Epithelial cell of proximal tubule (primary cell): ENCODE measurements around the gene TARS1. TPM values are rescaled to one million over a fixed set of nuclear protein-coding genes. Genes with fewer than 3 reads are reported as not detected.

Experiments used
- DNase-seq: peaks from one replicate; pipeline ENCODE4 v3.0.0-alpha.2; 2011; ENCODE audit warnings: low read depth
- H3K4me3 ChIP-seq: 2 replicates; pipeline ENCODE4 v1.5.1; 2011; ENCODE audit warnings: low read depth, mild to moderate bottlenecking, low read length
- CTCF ChIP-seq: conservative IDR thresholded peaks from 2 replicates; pipeline ENCODE4 v1.5.1; 2012; ENCODE audit warnings: low read depth, mild to moderate bottlenecking, low read length
- total RNA-seq: library from RNA; depleted of rRNA; stranded (reverse); fragments of >200 nt; gene quantifications from 2 replicates; pipeline ENCODE4 v1.2.3, GENCODE V29; 2015

TARS1 gene
- total RNA-seq: 182 and 266 TPM in 2 replicates

- DNase-seq: peak; percentile 100
- H3K4me3 ChIP-seq: peak within 1 kb of the TSS; percentile 66
- TF ChIP-seq CTCF: no peak
Observed at GRCh38 chr5:33440482-33441240, at the start of gene TARS1. TSS of gene TARS1 (plus strand) at chr5:33440965. CDS start at chr5:33441087, 122 bp downstream.

- TF ChIP-seq CTCF: no peak
- DNase-seq: no peak
- no peak overlapping the region for H3K4me3 ChIP-seq
Observed at GRCh38 chr5:33398501-33398900, 42.3 kb upstream of the TARS1 start.

- DNase-seq: no peak
- TF ChIP-seq CTCF: no peak
- H3K4me3 ChIP-seq: no peak overlapping the region
Observed at GRCh38 chr5:33400675-33401074, 40.1 kb upstream of the TARS1 start.

DNA sequence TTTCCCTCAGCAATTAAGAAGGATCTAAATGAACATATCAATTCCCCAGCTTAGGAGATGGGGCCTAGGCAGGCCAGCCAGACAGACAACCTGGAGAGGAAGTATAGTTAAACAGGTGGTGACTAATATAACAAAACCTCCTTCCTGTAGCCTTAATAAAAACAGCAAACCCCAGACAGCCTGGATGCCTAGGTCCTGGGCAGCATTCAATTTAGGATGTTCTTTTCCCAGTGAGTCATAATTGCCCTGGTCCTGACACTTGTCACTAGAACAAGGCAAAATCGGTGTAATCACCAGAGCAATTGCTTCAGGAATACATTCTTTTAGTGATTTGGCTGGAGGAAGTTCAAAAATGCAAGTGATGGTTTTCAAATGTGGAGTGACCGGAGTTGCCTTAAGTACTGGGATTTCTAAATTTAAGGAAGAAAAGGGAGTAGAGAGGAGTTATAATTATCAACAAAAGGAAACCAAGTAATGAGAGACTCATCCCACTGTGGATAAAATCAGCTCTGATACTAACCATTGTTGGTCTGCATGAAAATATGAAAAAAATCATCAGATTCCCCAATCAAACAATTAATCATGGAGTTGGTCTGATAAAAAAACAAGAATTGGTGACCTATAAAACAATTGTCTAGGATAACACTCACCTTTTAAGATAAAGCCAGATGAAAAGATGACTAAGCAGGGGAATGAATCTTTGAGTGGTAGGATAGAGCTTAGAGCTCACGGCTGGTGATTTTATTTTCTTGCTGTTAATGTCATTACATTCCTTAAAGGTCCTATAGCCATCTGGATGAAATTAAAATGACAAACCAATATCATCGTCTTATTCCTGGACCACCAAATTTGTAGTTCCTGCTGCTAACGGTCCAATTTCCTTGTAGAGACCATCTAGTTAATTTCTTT is 39.0 kb upstream of the TARS1 start:
- no peak overlapping the region for H3K4me3 ChIP-seq
- DNase-seq: peak; percentile 23
- TF ChIP-seq CTCF: no peak

- DNase-seq: no peak
- TF ChIP-seq CTCF: no peak
- no peak overlapping the region for H3K4me3 ChIP-seq
Observed at GRCh38 chr5:33403187-33403586, 37.6 kb upstream of the TARS1 start.

GRCh38 chr5:33408816-33409215 is 31.9 kb upstream of the TARS1 start:
- no peak for DNase-seq
- TF ChIP-seq CTCF: no peak
- no peak overlapping the region for H3K4me3 ChIP-seq
